Measurements from ENCODE around the gene DPM3. TPM values are rescaled to one million over a fixed set of nuclear protein-coding genes. Genes with fewer than 3 reads are reported as not detected.
"Not testable (repeated sequence)": the region's sequence is repeated elsewhere in the genome, so short reads cannot be mapped to it uniquely, and the experiment has no call there.

DPM3 gene
- total RNA-seq, 1 experiment from 2014 or later: 100 TPM

- DNase-seq (ENCODE audit: low spot score): no peak
Observed at GRCh38 chr1:155175281-155175926, 35.1 kb upstream of the DPM3 start.

DNA sequence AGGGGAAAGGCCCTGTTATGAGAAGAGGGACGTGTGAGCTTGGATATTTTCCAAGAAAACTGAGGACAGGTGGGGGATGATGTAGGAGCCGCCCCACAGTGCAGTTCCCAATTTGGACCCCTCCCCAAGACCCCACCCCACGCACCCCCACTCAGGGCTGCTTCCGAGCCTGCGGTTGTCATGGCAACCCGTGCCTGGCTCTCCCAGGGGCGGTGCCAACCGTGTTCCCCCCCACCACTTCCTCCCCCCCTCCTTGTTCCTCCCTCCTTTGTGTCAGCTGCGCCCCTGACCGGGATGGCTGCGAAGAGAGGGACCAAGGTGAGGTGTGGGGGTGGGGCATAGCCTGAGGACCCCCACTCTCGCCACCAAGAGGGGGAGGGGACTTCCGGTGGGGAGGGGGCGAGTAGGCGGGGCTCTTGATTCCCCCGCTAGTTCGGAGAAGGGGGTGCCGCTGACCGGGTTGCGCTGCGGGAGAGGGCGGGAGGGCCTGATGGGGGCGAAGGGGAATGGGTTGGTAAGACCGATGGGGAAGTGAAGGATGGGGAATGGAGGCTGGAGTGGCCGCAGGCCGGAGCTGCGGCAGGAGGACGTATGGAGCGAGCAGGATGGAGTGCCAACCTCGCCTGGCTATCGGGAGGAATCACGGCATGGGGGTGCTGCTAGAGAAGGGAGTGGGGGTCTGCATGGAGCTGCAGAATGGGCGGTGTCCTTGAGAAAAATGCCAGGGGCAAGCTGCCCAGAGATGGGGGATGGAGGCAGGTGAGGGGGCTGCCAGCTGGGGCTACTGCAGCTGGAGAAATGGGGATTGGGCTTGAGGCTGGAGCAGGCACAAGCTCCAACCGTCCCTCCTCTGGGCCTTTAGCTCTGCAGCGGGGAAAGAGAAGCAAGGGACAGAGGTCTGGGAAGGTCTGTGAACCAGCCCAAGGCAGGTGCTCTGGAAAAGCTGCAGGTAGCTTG lies 34.3 kb upstream of the DPM3 start:
- no peak for DNase-seq (ENCODE audit: low spot score)

DNA sequence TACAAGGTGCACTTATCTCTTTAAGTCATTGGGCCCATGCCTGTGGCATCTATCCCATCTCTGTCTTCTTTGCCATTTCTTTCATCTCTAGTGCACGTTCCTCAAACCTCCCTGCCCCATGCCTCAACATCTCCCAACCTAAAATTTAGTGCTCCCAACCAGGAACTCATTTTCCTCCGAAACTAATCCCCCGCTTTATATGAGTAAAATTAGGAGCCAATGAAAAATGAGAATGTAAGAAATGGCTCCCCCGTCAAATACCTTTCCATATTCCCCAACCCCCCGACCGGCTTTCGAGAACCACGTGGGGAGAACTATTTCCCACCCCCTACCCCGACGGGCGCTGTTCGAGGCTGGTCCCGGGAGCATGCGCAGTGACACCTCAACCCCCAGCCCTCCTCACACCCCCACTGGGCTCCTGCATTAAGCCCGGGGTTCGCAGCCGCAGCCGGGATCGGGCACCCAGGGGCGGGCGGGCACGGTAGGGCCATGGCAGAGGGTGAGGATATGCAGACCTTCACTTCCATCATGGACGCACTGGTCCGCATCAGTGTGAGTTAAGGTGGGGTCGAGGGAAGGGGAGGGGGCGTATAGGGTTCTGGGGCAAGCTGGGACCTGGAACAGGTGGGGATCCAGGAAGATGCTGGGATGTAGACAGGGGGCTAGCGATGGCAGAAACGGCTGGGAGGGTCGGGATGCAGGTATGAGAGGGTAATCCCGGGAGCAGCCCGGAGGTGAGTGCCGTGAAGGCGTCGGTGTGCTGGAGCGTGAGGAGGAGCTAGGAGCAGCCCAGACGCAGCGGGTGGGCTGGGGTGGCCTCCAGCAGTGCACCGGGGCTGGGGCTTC lies 33.4 kb upstream of the DPM3 start, which contains the start of gene TRIM46:
Gene TRIM46, plus strand, starts transcription at position 372 of the 846 bp plus-strand sequence. Its CDS starts 118 bp downstream, at position 490.
- no peak for DNase-seq (ENCODE audit: low spot score)

DNA sequence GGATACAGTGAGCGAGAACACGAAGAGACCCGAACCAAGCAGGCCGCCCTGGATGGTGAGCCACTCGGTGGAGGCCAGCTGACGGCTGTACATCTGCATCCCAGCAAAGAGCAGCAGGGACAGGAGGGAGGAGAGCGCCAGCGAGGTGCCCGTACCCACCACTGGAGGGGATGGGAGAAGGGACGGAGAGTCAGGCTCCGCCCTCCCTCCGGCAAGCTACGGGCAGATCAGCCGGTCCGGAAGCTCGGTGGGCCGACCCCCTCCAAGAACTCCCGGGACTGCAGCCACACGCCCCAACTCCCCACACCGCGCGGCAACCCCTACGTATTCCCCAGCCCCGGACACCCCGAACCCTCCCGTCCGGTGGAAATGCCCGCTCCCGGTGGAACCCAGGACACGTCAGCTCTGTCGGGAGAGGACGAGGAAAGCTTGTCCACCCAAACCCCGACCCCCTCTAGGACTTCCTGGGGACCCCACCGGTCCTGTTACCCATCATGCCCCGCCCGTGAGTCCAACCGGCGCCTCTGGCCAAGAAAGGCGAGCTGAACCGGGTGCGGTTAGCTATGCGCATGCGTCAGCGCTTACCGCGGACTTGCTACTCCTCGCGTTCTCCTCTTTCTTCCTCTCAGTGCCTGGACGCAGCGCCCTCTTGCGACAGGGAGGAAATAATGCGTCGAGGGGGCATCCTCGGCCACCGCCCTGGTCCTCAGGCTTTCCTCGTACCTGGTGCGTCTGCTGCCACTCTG lies 32.6 kb upstream of the DPM3 start, which contains the start of gene KRTCAP2:
Gene KRTCAP2, minus strand, starts transcription at position 573 of the 746 bp plus-strand sequence. Its CDS starts 80 bp downstream, at position 493.
- DNase-seq (ENCODE audit: low spot score): peak; percentile 97

- DNase-seq (ENCODE audit: low spot score): no peak
Observed at GRCh38 chr1:155171836-155172731, 31.8 kb upstream of the DPM3 start.

DNA sequence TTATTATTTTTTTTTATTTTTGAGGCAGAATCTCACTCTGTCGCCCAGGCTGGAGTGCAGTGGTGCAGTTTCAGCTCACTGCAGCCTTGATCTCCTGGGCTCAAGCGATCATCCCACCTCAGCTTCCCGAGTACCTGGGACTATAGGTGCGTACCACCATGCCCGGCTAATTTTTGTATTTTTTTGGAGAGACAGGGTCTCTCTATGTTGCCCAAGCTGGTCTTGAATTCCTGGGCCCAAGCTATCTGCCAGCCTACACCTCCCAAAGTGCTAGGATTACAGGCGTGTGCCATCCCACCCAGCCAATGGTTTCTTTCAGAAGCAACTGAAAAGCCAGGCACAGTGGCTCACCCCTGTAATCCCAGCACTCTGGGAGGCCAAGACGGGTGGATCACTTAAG lies 30.5 kb upstream of the DPM3 start:
- no peak for DNase-seq (ENCODE audit: low spot score)

- no peak for DNase-seq (ENCODE audit: low spot score)
Observed at GRCh38 chr1:155170101-155170785, 29.9 kb upstream of the DPM3 start.

DNA sequence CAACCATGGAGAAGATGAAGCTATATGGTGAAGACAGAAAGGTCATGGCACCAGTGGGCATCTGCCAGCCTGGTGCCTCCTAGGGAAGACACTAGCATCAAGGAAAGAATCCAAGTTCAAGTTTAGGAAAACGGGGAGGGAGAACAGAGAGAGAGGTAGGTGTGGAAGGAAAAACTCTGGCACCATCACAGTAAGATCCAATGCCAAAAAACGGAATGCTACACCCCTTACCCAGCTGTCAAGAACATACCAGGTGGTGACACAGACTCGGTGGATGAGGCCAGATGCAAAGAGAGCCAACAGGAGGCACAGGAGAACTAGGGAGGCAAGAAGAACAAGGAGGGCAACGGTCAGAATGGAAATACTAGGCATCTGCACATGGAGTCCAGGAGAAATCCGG lies 29.2 kb upstream of the DPM3 start:
- no peak for DNase-seq (ENCODE audit: low spot score)

DNA sequence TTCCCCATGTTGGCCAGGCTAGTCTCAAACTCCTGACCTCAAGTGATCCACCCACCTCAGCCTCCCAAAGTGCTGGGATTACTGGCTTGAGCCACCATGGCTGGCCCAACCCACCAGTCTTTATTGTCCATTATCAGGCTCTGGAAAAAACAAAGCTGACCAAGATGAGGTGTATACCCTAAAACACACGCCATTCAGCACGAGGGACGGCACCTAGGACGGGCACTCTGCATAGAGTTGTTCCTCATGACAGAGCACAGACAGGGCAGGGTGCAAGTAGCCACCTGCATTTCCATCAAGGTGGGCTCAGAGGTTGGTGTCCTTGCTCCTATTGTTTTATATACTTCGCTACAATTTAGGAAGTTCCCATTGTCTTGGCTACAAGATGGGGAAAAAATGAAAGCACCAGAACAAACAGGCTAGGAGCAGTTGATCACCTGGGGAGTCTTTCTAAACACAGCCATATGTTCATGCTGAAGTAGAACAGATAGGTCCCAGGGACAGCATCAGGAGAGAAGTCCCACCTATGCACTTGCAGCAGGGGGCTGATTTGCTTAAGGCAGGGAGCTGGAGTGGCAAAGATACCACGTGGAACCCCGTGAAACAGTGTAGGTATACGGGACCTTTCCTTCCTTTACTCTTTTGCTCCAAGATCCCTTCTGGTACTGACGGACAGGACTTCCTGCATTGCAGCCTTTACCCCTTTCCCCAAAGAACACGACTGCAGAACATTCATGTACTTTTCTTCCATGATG lies 28.3 kb upstream of the DPM3 start:
- no peak for DNase-seq (ENCODE audit: low spot score)

- DNase-seq (ENCODE audit: low spot score): not testable (repeated sequence)
Observed at GRCh38 chr1:155168105-155168445, 27.7 kb upstream of the DPM3 start.

DNA sequence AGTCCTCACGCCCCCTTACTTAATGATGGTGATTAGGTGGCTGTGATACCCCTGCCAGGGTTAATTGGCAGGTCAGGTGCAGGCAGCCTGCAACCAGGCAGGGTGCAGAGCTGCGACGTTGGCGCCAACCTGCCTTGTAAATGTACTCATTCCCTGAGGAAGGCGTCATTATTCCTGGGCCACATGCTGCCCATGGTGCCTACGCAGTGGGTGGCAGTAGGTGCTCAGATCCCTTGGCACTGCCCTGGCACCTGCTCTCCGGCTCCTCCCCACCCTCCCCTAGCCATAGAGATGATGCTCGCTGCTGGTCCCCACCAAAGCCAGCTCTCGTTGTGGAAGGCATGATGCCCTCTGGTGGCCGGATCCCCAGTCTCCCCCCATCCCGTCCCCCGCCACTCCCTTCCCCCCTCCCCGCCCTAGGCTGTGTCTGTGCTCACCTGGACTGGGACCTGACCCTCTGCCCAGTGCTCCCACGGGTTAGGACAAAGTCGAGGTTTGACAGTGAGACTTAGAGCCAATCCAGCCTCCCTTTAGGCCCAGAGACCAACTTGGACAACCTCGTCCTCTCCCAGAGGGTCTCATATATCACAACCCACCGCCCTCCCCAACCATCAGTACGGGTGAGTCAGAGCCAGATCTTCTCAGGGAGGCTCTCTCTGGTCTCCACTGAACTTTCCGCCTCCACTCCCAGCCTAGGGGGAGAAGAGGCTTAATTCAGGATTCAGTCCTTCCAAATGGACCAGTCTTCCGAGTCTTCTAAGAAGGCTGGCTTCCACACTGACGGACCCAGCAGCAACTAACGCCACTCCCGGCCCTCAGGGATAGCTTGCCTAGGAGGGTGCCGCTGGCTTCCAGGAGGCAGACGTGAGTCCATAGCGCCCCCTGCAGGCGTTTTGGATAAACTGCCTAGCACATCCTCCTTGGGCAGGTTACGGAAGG lies 27.1 kb upstream of the DPM3 start:
- peak; percentile 95 for DNase-seq (ENCODE audit: low spot score)

GRCh38 chr1:155166471-155167165 lies 26.3 kb upstream of the DPM3 start:
- no peak for DNase-seq (ENCODE audit: low spot score)

- DNase-seq (ENCODE audit: low spot score): no peak
Observed at GRCh38 chr1:155166051-155166470, 25.7 kb upstream of the DPM3 start.

DNA sequence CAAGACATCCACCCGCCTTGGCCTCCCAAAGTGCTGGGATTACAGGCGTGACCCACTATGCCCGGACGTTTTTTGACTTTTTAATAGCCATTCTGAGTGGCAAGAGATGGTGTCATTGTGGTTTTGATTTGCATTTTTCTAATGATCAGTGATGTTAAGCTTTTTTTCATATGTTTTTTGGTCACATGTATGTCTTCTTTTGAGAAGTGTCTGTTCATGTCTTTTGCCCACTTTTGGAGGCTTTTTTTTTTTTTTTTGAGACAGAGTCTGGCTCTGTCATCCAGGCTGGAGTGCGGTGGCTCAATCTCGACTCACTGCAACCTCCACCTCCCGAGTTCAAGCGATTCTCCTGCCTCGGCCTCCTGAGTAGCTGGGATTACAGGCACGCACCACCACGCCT lies 24.3 kb upstream of the DPM3 start:
- DNase-seq (ENCODE audit: low spot score): not testable (repeated sequence)

- not testable (repeated sequence) for DNase-seq (ENCODE audit: low spot score)
Observed at GRCh38 chr1:155163785-155164184, 23.5 kb upstream of the DPM3 start.

DNA sequence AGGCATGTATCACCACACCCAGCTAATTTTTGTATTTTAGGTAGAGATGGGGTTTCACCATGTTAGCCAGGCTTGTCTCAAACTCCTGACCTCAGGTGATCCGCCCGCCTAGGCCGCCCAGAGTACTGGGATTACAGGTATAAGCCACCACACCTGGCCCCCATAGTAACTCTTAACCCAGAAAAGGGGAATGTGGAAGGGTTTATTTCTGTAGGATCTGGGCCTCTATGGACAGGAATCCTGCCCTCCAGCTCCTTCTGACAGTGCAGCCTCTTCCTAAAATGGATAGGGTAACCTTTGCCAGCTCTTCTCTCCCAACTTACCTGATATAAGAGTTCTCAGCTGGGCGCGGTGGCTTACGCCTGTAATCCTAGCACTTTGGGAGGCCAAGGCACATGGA lies 22.3 kb upstream of the DPM3 start:
- DNase-seq (ENCODE audit: low spot score): not testable (repeated sequence)

- DNase-seq (ENCODE audit: low spot score): no peak
Observed at GRCh38 chr1:155160128-155160527, 19.8 kb upstream of the DPM3 start.
